HepG2 (cell line): ENCODE measurements around the gene PIH1D2. TPM values are rescaled to one million over a fixed set of nuclear protein-coding genes. Genes with fewer than 3 reads are reported as not detected.

ENCODE experiments used
- ATAC-seq: fragments of 200-7000 bp; cut with Tn5 transposase; 3 replicates; pipeline ENCODE4 v1.9.1; 2020; ENCODE audit warnings: mild to moderate bottlenecking, moderate library complexity
- BruUV-seq: library from RNA; stranded (reverse); fragments of 400-500 nt; replicated peaks from 2 replicates; lab custom pipeline; 2021; lab: Mats Ljungman, UMichigan
- CTCF ChIA-PET: fragments of 300-600 bp; formaldehyde crosslinking; extraction: SDS; loops from one replicate; lab custom pipeline; 2021; ENCODE audit warnings: low total read pairs, inconsistent platforms, low intra/inter-chr PET ratio; lab: Yijun Ruan, JAX
- POLR2A ChIA-PET: fragments of 350-600 bp; sonication (Branson Sonifier 250); formaldehyde crosslinking; loops from one replicate; lab custom pipeline; 2020; ENCODE audit warnings: antibody characterized with exemption, inconsistent platforms; lab: Yijun Ruan, JAX
- DNase-seq: peaks from one replicate; pipeline ENCODE4 v3.0.0-alpha.2; 2015; ENCODE audit warnings: low spot score
- FAIRE-seq: peaks from 3 replicates; lab custom pipeline; 2011; peaks lifted over from hg19 to GRCh38; lab: Jason Lieb, UNC
- H2AFZ ChIP-seq: one replicate; pipeline ENCODE4 v1.6.1; 2011; ENCODE audit warnings: low read length, inconsistent platforms
- H3K27ac ChIP-seq: fragments of 300-600 bp; 3 replicates; pipeline ENCODE4 v1.8.0; 2011; ENCODE audit warnings: mixed run types, mild to moderate bottlenecking, mixed read lengths, low read length, inconsistent platforms; ENCODE audit not compliant: insufficient read depth; ENCODE audit errors: extremely low read length
- H3K27me3 ChIP-seq, 2 experiments: fragments of 200-600 bp in 1 of 2; 2 replicates in 1 of 2; 3 replicates in 1 of 2; pipeline versions ENCODE4 v1.6.0 to v1.8.0; 2011; ENCODE audit warnings: low read length in 2 of 2, mild to moderate bottlenecking in 2 of 2, moderate library complexity in 2 of 2, inconsistent platforms in 1 of 2; ENCODE audit not compliant: insufficient read depth in 2 of 2, control insufficient read depth in 1 of 2
- H3K36me3 ChIP-seq, 2 experiments: fragments of 200-600 bp in 1 of 2; replicated peaks in 1 of 2; 2 replicates in 1 of 2; 3 replicates in 1 of 2; pipeline versions ENCODE4 v1.5.1 to v1.8.0; 2011; ENCODE audit warnings: low read length in 2 of 2, inconsistent platforms in 1 of 2; ENCODE audit not compliant: insufficient read depth in 2 of 2, control insufficient read depth in 1 of 2
- H3K4me1 ChIP-seq: 2 replicates; pipeline ENCODE4 v1.5.1; 2012; ENCODE audit warnings: low read length, inconsistent platforms; ENCODE audit not compliant: insufficient read depth
- H3K4me2 ChIP-seq: 2 replicates; pipeline ENCODE4 v1.6.0; 2011; ENCODE audit warnings: low read depth, low read length, inconsistent platforms
- H3K4me3 ChIP-seq, 3 experiments: fragments of 200-600 bp in 1 of 3; sonication (generic), shearing (Covaris generic) in 1 of 3; replicated peaks in 1 of 3; 2 replicates each; pipeline ENCODE4 v1.5.1; 2011 to 2016; ENCODE audit warnings: low read length in 3 of 3, inconsistent platforms in 2 of 3, low read depth in 2 of 3, mild to moderate bottlenecking in 2 of 3, control low read depth in 1 of 3, mixed read lengths in 1 of 3; ENCODE audit not compliant: insufficient read depth in 1 of 3
- H3K79me2 ChIP-seq: one replicate; pipeline ENCODE4 v1.6.1; 2011; ENCODE audit warnings: low read length, inconsistent platforms; ENCODE audit not compliant: insufficient read depth
- H3K9ac ChIP-seq: 2 replicates; pipeline ENCODE4 v1.6.0; 2011; ENCODE audit warnings: mild to moderate bottlenecking, low read depth, low read length, inconsistent platforms; ENCODE audit not compliant: insufficient read depth
- H3K9me3 ChIP-seq: 2 replicates; pipeline ENCODE4 v1.5.1; 2012; ENCODE audit warnings: mild to moderate bottlenecking, low read length
- H4K20me1 ChIP-seq: 2 replicates; pipeline ENCODE4 v1.6.0; 2011; ENCODE audit warnings: inconsistent platforms, mild to moderate bottlenecking, low read length, moderate library complexity; ENCODE audit not compliant: insufficient read depth
- HMG20B ChIP-seq: conservative IDR thresholded peaks from 2 replicates; pipeline ENCODE4 v1.6.1; 2016; ENCODE audit warnings: missing genetic modification reagents, missing compliant biosample characterization
- RARA ChIP-seq: IDR thresholded peaks from 2 replicates; pipeline ENCODE4 v1.6.1; 2016; ENCODE audit warnings: missing genetic modification reagents, missing compliant biosample characterization
- ZNF468 ChIP-seq: sonication (generic); formaldehyde crosslinking; IDR thresholded peaks from 2 replicates; pipeline ENCODE4 v1.8.0; 2022; ENCODE audit warnings: mild to moderate bottlenecking, moderate library complexity, missing genetic modification reagents
- WGBS: methylation state at CpG from one replicate; pipeline ENCODE4 v1.1.6; 2017; ENCODE audit warnings: low lambda C conversion rate; 5-methylcytosine and 5-hydroxymethylcytosine counted together
- in situ Hi-C: cut with HindIII; loops from 2 replicates; pipeline ENCODE4 v1.10.0; 2017; ENCODE audit warnings: low pct_unique_long_range_greater_than_20kb; ENCODE audit not compliant: extremely low pct_ligation_motif_present
- intact Hi-C: fragments of 100-400 bp; cut with micrococcal nuclease; formaldehyde crosslinking; loops from one replicate; pipeline ENCODE4 v1.10.0; 2022; ENCODE audit not compliant: unreplicated experiment
- polyA plus RNA-seq, 8 experiments: library from polyadenylated mRNA; depleted of rRNA in 3 of 8; stranded (reverse) in 7 of 8; unstranded in 1 of 8; fragments of >200 nt; fragmentation: Illumina TruSeq in 4 of 8; extraction: Trizol in 4 of 8; gene quantifications; 2 replicates each; pipeline versions ENCODE4 v1.2.1 to v1.2.3, GENCODE V29; 2011 to 2016; ENCODE audit warnings: low read depth in 4 of 8, missing spikeins in 1 of 8, mixed read lengths in 1 of 8; ENCODE audit not compliant: insufficient read depth in 1 of 8
- small RNA-seq, 3 experiments: library from RNA; depleted of rRNA; stranded (forward); fragments of <200 nt; gene quantifications; one replicate each; pipeline ENCODE3, GENCODE V24; 2012; ENCODE audit warnings: low read depth in 2 of 3, low replicate concordance in 1 of 3; ENCODE audit not compliant: insufficient read length in 3 of 3, insufficient read depth in 2 of 3
- total RNA-seq, 5 experiments: library from RNA; depleted of rRNA; stranded (reverse); fragments of >200 nt; fragmentation: Illumina TruSeq; extraction: Trizol; gene quantifications; 2 replicates each; pipeline ENCODE4 v1.2.3, GENCODE V29; 2016; ENCODE audit warnings: low read depth in 1 of 5

The PIH1D2 gene
- total and polyA plus RNA-seq, 2 of the 13 experiments (the other 11 are each of a cell fraction or from before 2014, with no cell fraction given), result 0.49 to 2.7 TPM

DNA sequence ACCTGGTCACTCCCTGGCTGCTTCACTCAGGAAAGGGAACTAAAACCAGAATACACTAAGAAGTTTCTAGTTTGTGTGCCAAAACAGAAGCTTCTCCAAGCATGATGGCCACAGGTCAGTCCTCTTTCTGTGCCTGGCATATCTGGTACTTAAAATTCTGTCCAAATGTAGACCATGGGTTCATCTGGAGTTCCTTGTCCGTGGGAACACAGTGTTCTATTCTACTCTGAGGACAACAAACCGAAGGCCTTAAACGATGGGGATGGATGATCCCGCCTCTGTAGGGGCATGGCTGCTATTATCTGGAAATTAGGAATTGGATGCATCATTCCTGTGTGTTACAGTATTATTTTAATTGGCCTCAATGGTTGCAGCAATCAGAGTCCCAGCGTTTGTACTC is 54.8 kb downstream of the PIH1D2 start:
- H4K20me1 ChIP-seq, result no peaks in the 10 kb centered on the region
- no peak overlapping the region for H3K9ac ChIP-seq
- H3K27ac ChIP-seq, result no peak overlapping the region
- no peak overlapping the region for H2AFZ ChIP-seq
- TF ChIP-seq ZNF468 (CRISPR knock-in tag), result no peak
- no peak for TF ChIP-seq HMG20B (CRISPR knock-in tag)
- TF ChIP-seq RARA, result no peak
- TF ChIP-seq, all 625 proteins: peak for 0
- peaks cover 35% of the 10 kb centered on the region for H3K4me1 ChIP-seq
- DNase-seq (no peak), FAIRE-seq (no peak), ATAC-seq (no peak)
- TSS peak; percentile 33 for BruUV-seq
- no peaks in the 10 kb centered on the region for H3K9me3 ChIP-seq
- H3K36me3 ChIP-seq, result peaks cover 0 to 20% of the 10 kb centered on the region in 2 experiments; a peak in 4 of 5 replicates
- H3K4me3 ChIP-seq, result no peak overlapping the region
- H3K27me3 ChIP-seq, result no peaks in the 10 kb centered on the region
- H3K79me2 ChIP-seq, result no peaks in the 10 kb centered on the region
- intact Hi-C loops (no loop called here), in situ Hi-C loops (no loop called here)
- no peak overlapping the region for H3K4me2 ChIP-seq
- 92% methylated on average over 5 of the region's 5 CpGs for WGBS
- ChIA-PET POLR2A (no interaction called here), CTCF (no interaction called here)

Small RNA genes within 50 kb of the gene (small RNA-seq; reads per million reads assigned to genes)
- 0 reads per million in 3 experiments for gene AP000907.3
- 0.10 to 1.9 (median 0.33) reads per million in 3 experiments for gene RNU6-893P

Other genes starting within 250 kb of the PIH1D2 start
- 24.4 and 39.4 TPM in 2 replicates for gene ALG9, start 202.4 kb downstream of the PIH1D2 start, total RNA-seq (2016; rRNA removed; fragmentation: Illumina TruSeq; extraction: Trizol)
- gene ALG9, start 202.4 kb downstream of the PIH1D2 start, polyA plus RNA-seq (2011; rRNA removed), result 33.8 and 40.6 TPM in 2 replicates
- 3.4 and 5.5 TPM in 2 replicates for gene FDXACB1, start 194.9 kb downstream of the PIH1D2 start, total RNA-seq (2016; rRNA removed; fragmentation: Illumina TruSeq; extraction: Trizol)
- 1.1 and 1.2 TPM in 2 replicates for gene FDXACB1, start 194.9 kb downstream of the PIH1D2 start, polyA plus RNA-seq (2011; rRNA removed)
- 22.2 and 23.9 TPM in 2 replicates for gene CFAP68, start 194.5 kb downstream of the PIH1D2 start, total RNA-seq (2016; rRNA removed; fragmentation: Illumina TruSeq; extraction: Trizol)
- gene CFAP68, start 194.5 kb downstream of the PIH1D2 start, polyA plus RNA-seq (2011; rRNA removed), result 25.6 and 26.3 TPM in 2 replicates
- gene CRYAB, start 162.2 kb downstream of the PIH1D2 start, total RNA-seq (2016; rRNA removed; fragmentation: Illumina TruSeq; extraction: Trizol), result 0.55 and 0.69 TPM in 2 replicates
- gene CRYAB, start 162.2 kb downstream of the PIH1D2 start, polyA plus RNA-seq (2011; rRNA removed), result 0.24 and 1.1 TPM in 2 replicates
- gene HSPB2, start 161.3 kb downstream of the PIH1D2 start, total RNA-seq (2016; rRNA removed; fragmentation: Illumina TruSeq; extraction: Trizol), result not detected in 2 replicates
- 0.04 TPM in 1 of 2 replicates, not detected in the other for gene HSPB2, start 161.3 kb downstream of the PIH1D2 start, polyA plus RNA-seq (2011; rRNA removed)
- gene C11orf52, start 155.1 kb downstream of the PIH1D2 start, total RNA-seq (2016; rRNA removed; fragmentation: Illumina TruSeq; extraction: Trizol), result 7.4 and 10.5 TPM in 2 replicates
- 11.0 and 16.5 TPM in 2 replicates for gene C11orf52, start 155.1 kb downstream of the PIH1D2 start, polyA plus RNA-seq (2011; rRNA removed)
- gene DIXDC1, start 136.7 kb downstream of the PIH1D2 start, total RNA-seq (2016; rRNA removed; fragmentation: Illumina TruSeq; extraction: Trizol), result 25.0 and 29.7 TPM in 2 replicates
- gene DIXDC1, start 136.7 kb downstream of the PIH1D2 start, polyA plus RNA-seq (2011; rRNA removed), result 7.8 and 10.4 TPM in 2 replicates
- 62.2 and 73.2 TPM in 2 replicates for gene DLAT, start 48.6 kb downstream of the PIH1D2 start, total RNA-seq (2016; rRNA removed; fragmentation: Illumina TruSeq; extraction: Trizol)
- gene DLAT, start 48.6 kb downstream of the PIH1D2 start, polyA plus RNA-seq (2011; rRNA removed), result 21.5 and 26.4 TPM in 2 replicates
- 22.5 and 31.8 TPM in 2 replicates for gene NKAPD1, start 282 bp upstream of the PIH1D2 start, total RNA-seq (2016; rRNA removed; fragmentation: Illumina TruSeq; extraction: Trizol)
- gene NKAPD1, start 282 bp upstream of the PIH1D2 start, polyA plus RNA-seq (2011; rRNA removed), result 8.3 and 11.2 TPM in 2 replicates
- 98.3 and 125 TPM in 2 replicates for gene TIMM8B, start 12.7 kb upstream of the PIH1D2 start, total RNA-seq (2016; rRNA removed; fragmentation: Illumina TruSeq; extraction: Trizol)
- 84.5 and 87.5 TPM in 2 replicates for gene TIMM8B, start 12.7 kb upstream of the PIH1D2 start, polyA plus RNA-seq (2011; rRNA removed)
- 123 and 187 TPM in 2 replicates for gene SDHD, start 12.9 kb upstream of the PIH1D2 start, total RNA-seq (2016; rRNA removed; fragmentation: Illumina TruSeq; extraction: Trizol)
- gene SDHD, start 12.9 kb upstream of the PIH1D2 start, polyA plus RNA-seq (2011; rRNA removed), result 117 and 131 TPM in 2 replicates
- gene IL18, start 90.1 kb upstream of the PIH1D2 start, total RNA-seq (2016; rRNA removed; fragmentation: Illumina TruSeq; extraction: Trizol), result 0.89 and 1.4 TPM in 2 replicates
- gene IL18, start 90.1 kb upstream of the PIH1D2 start, polyA plus RNA-seq (2011; rRNA removed), result 2.7 and 3.6 TPM in 2 replicates
- gene TEX12, start 93.4 kb upstream of the PIH1D2 start, total RNA-seq (2016; rRNA removed; fragmentation: Illumina TruSeq; extraction: Trizol), result not detected in 2 replicates
- not detected in 2 replicates for gene TEX12, start 93.4 kb upstream of the PIH1D2 start, polyA plus RNA-seq (2011; rRNA removed)
- 0.38 TPM in 1 of 2 replicates, not detected in the other for gene BCO2, start 101.5 kb upstream of the PIH1D2 start, total RNA-seq (2016; rRNA removed; fragmentation: Illumina TruSeq; extraction: Trizol)
- 0.58 and 0.67 TPM in 2 replicates for gene BCO2, start 101.5 kb upstream of the PIH1D2 start, polyA plus RNA-seq (2011; rRNA removed)
- 46.8 and 49.3 TPM in 2 replicates for gene PTS, start 152.4 kb upstream of the PIH1D2 start, total RNA-seq (2016; rRNA removed; fragmentation: Illumina TruSeq; extraction: Trizol)
- 26.3 and 33.6 TPM in 2 replicates for gene PTS, start 152.4 kb upstream of the PIH1D2 start, polyA plus RNA-seq (2011; rRNA removed)
- gene PLET1, start 186.8 kb upstream of the PIH1D2 start, total RNA-seq (2016; rRNA removed; fragmentation: Illumina TruSeq; extraction: Trizol), result not detected in 2 replicates
- gene PLET1, start 186.8 kb upstream of the PIH1D2 start, polyA plus RNA-seq (2011; rRNA removed), result not detected in 2 replicates